GM12878 (cell line): Measurements from ENCODE around the gene TRERF1. TPM values are rescaled to one million over a fixed set of nuclear protein-coding genes. Genes with fewer than 3 reads are reported as not detected.

Source experiments
- ATAC-seq: fragments of 200-7000 bp; cut with Tn5 transposase; 3 replicates; pipeline ENCODE4 v1.9.1; 2020; ENCODE audit warnings: mild to moderate bottlenecking, moderate library complexity
- BruUV-seq: library from RNA; stranded (reverse); fragments of 400-500 nt; replicated peaks from 2 replicates; lab custom pipeline; 2021; lab: Mats Ljungman, UMichigan
- CTCF ChIA-PET: fragments of 300-600 bp; sonication (Branson Sonifier 250); formaldehyde crosslinking; extraction: SDS; loops from one replicate; lab custom pipeline; 2021; ENCODE audit warnings: inconsistent platforms; lab: Yijun Ruan, JAX
- POLR2A ChIA-PET: fragments of 350-600 bp; formaldehyde crosslinking; extraction: SDS; loops from one replicate; lab custom pipeline; 2021; ENCODE audit warnings: inconsistent platforms; lab: Charles Lee
- RAD21 ChIA-PET: fragments of 300-600 bp; sonication (Branson Sonifier 250); formaldehyde crosslinking; loops from one replicate; lab custom pipeline; 2023; ENCODE audit warnings: antibody characterized with exemption; ENCODE audit not compliant: unreplicated experiment; lab: Charles Lee
- SMC1A ChIA-PET: fragments of 300-600 bp; sonication (Branson Sonifier 250); formaldehyde crosslinking; loops from one replicate; lab custom pipeline; 2023; ENCODE audit not compliant: unreplicated experiment, uncharacterized antibody; lab: Charles Lee
- DNase-seq: peaks from one replicate; pipeline ENCODE4 v3.0.0-alpha.2; 2011; ENCODE audit warnings: low read depth, low spot score
- FAIRE-seq: peaks from 3 replicates; lab custom pipeline; 2011; peaks lifted over from hg19 to GRCh38; lab: Jason Lieb, UNC
- H2AFZ ChIP-seq: 2 replicates; pipeline ENCODE4 v1.6.0; 2011; ENCODE audit warnings: low read depth, low read length, control low read depth; ENCODE audit not compliant: control insufficient read depth
- H3K27ac ChIP-seq: 2 replicates; pipeline ENCODE4 v1.5.1; 2011; ENCODE audit warnings: control low read depth; ENCODE audit not compliant: control insufficient read depth, insufficient read depth
- H3K27me3 ChIP-seq, 2 experiments: replicated peaks in 1 of 2; 2 replicates each; pipeline versions ENCODE4 v1.6.0 to v1.6.1; 2011; ENCODE audit warnings: low read length in 1 of 2; ENCODE audit not compliant: control insufficient read depth in 2 of 2, insufficient read depth in 2 of 2
- H3K36me3 ChIP-seq, 2 experiments: 2 replicates each; pipeline ENCODE4 v1.5.1; 2011; ENCODE audit warnings: low read length in 1 of 2; ENCODE audit not compliant: control insufficient read depth in 2 of 2, insufficient read depth in 2 of 2
- H3K4me1 ChIP-seq: 2 replicates; pipeline ENCODE4 v1.6.1; 2011; ENCODE audit warnings: mild to moderate bottlenecking, low read length, moderate library complexity, mixed read lengths; ENCODE audit not compliant: control insufficient read depth, insufficient read depth
- H3K4me2 ChIP-seq: 2 replicates; pipeline ENCODE4 v1.6.0; 2011; ENCODE audit warnings: control low read depth; ENCODE audit not compliant: control insufficient read depth, insufficient read depth
- H3K4me3 ChIP-seq: fragments of 200-600 bp; sonication (generic); 2 replicates; pipeline ENCODE4 v1.5.1; 2016
- H3K79me2 ChIP-seq: 2 replicates; pipeline ENCODE4 v1.6.0; 2011; ENCODE audit warnings: low read length; ENCODE audit not compliant: control insufficient read depth, insufficient read depth
- H3K9ac ChIP-seq: 2 replicates; pipeline ENCODE4 v1.8.0; 2011; ENCODE audit warnings: low read length, control low read depth, mixed read lengths; ENCODE audit not compliant: control insufficient read depth, insufficient read depth
- H3K9me3 ChIP-seq: replicated peaks from 3 replicates; pipeline ENCODE4 v1.5.1; 2011; ENCODE audit warnings: mild to moderate bottlenecking, low read length; ENCODE audit not compliant: control insufficient read depth, insufficient read depth
- H4K20me1 ChIP-seq: 2 replicates; pipeline ENCODE4 v1.6.0; 2011; ENCODE audit not compliant: control insufficient read depth, insufficient read depth
- ATF7 ChIP-seq: fragments of 450-650 bp; IDR thresholded peaks from 2 replicates; pipeline ENCODE4 v1.6.1; 2016; ENCODE audit warnings: low read depth, mild to moderate bottlenecking
- BHLHE40 ChIP-seq, 2 experiments: fragments of 450-650 bp in 1 of 2; IDR thresholded peaks; 2 replicates each; pipeline ENCODE4 v1.6.1; 2011 to 2017; ENCODE audit warnings: low read depth in 2 of 2, borderline replicate concordance in 1 of 2, improper control_type of control experiment in 1 of 2, low read length in 1 of 2, mild to moderate bottlenecking in 1 of 2
- CBX3 ChIP-seq: fragments of 200-600 bp; sonication (generic); IDR thresholded peaks from 2 replicates; pipeline ENCODE4 v1.6.1; 2016; ENCODE audit warnings: low read depth, borderline replicate concordance
- NFIC ChIP-seq: IDR thresholded peaks from 2 replicates; pipeline ENCODE4 v1.6.1; 2012; ENCODE audit warnings: low read depth, mild to moderate bottlenecking, inconsistent platforms, low read length, moderate library complexity
- RAD51 ChIP-seq: fragments of 450-650 bp; IDR thresholded peaks from 2 replicates; pipeline ENCODE4 v1.6.1; 2016; ENCODE audit warnings: moderate library complexity, mild to moderate bottlenecking, inconsistent platforms
- REST ChIP-seq: IDR thresholded peaks from 2 replicates; pipeline ENCODE4 v1.6.1; 2012; ENCODE audit warnings: mild to moderate bottlenecking, low read depth, low read length
- ZNF384 ChIP-seq: IDR thresholded peaks from 2 replicates; pipeline ENCODE4 v1.6.1; 2012; ENCODE audit warnings: low read depth, mild to moderate bottlenecking, low read length, improper control_type of control experiment, borderline replicate concordance
- WGBS: methylation state at CpG from one replicate; pipeline ENCODE4 v1.1.6; 2016; ENCODE audit warnings: low lambda C conversion rate; ENCODE audit not compliant: insufficient replicate concordance, insufficient coverage; ENCODE audit errors: missing lambda C conversion rate; 5-methylcytosine and 5-hydroxymethylcytosine counted together
- in situ Hi-C: fragments of 300-500 bp; cut with MboI; formaldehyde crosslinking; loops from 9 replicates; pipeline ENCODE4 v1.14.3; 2018; ENCODE audit warnings: mixed read lengths
- intact Hi-C: fragments of 100-400 bp; cut with micrococcal nuclease; formaldehyde crosslinking; loops from one replicate; pipeline ENCODE4 v1.14.2; 2022; ENCODE audit not compliant: unreplicated experiment
- polyA plus RNA-seq, 11 experiments: library from polyadenylated mRNA; depleted of rRNA in 4 of 11; unstranded in 6 of 11; stranded (reverse) in 5 of 11; fragments of >200 nt; fragmentation: Nextera tagmentation in 4 of 11; fragmentation: Illumina TruSeq in 1 of 11; extraction: Ambion mirVana in 4 of 11; extraction: Trizol in 1 of 11; gene quantifications; 1 replicate in 1 of 11; 2 replicates in 10 of 11; pipeline versions ENCODE4 v1.2.1 to v1.2.3, GENCODE V29; 2011 to 2016; ENCODE audit warnings: inconsistent platforms in 2 of 11, missing spikeins in 2 of 11, low read depth in 1 of 11
- total RNA-seq, 4 experiments: library from RNA; depleted of rRNA in 3 of 4; stranded (reverse); fragments of >200 nt in 3 of 4; fragmentation: Illumina TruSeq in 1 of 4; extraction: Trizol in 1 of 4; gene quantifications; 2 replicates each; pipeline versions ENCODE4 v1.2.1 to v1.2.3, GENCODE V29; 2013 to 2021

The TRERF1 gene
- total and polyA plus RNA-seq, 10 of the 15 experiments (the other 5 are each of a cell fraction or from before 2014, with no cell fraction given): 2.2 to 19.4 (median 7.2) TPM

- no peak for TF ChIP-seq ATF7
- TF ChIP-seq, all 136 proteins: peak for 0
Measured at GRCh38 chr6:42454428-42454791, 2.7 kb upstream of the TRERF1 start (continued).

- Histone ChIP-seq H2AFZ (peak overlapping the region; percentile 69), H3K4me1 (peaks cover 12% of the 10 kb centered on the region), H3K27ac (peak overlapping the region; percentile 46), H3K4me3 (peak overlapping the region; percentile 85), H3K27me3 (no peaks in the 10 kb centered on the region), H3K36me3 (no peaks in the 10 kb centered on the region), H3K9me3 (no peaks in the 10 kb centered on the region), H4K20me1 (no peaks in the 10 kb centered on the region), H3K79me2 (peaks cover 25% of the 10 kb centered on the region), H3K4me2 (peak overlapping the region; percentile 100), H3K9ac (peak overlapping the region; percentile 69)
- TF ChIP-seq BHLHE40 (IDR thresholded peaks at IDR 0.05; ENCODE audit: borderline replicate concordance in 1 of 2, low read depth in 2 of 2, low read length in 1 of 2): peak in 1 of 2 experiments; percentile 24; a peak in 1 of 4 replicates
- 0 out of 2 replicates have a peak, but pooled peaks have one; percentile 34 for TF ChIP-seq ATF7
- no peak for TF ChIP-seq CBX3
- 0 out of 2 replicates have a peak, but pooled peaks have one; percentile 18 for TF ChIP-seq RAD51
- TF ChIP-seq ZNF384: no peak
- TF ChIP-seq NFIC: peak; percentile 2; the same call in 1 of the 2 replicates
- no peak for TF ChIP-seq REST
- intact Hi-C loops: loop anchor here (2.0 to 5.0 kb wide), 2 partner anchors 53 to 87 kb away; no protein-coding TSS in a partner anchor
- peak; percentile 10 for ATAC-seq
- SMC1A ChIA-PET: interaction anchor here (0.6 to 4.8 kb wide), 21 partner anchors 12 to 561 kb away, joined by 3 to 29 read pairs (median 3); no protein-coding TSS in a partner anchor
- CTCF ChIA-PET: interaction anchor here (0.7 to 3.2 kb wide), 14 partner anchors 8 to 193 kb away, joined by 3 to 26 read pairs (median 5); no protein-coding TSS in a partner anchor
- BruUV-seq: no TSS peak
- DNase-seq: no peak
- FAIRE-seq: no peak
- in situ Hi-C loops: no loop called here
- 38% methylated on average over 28 of the region's 32 CpGs for WGBS
- RAD21 ChIA-PET: interaction anchor here (0.5 to 5.6 kb wide), 16 partner anchors 29 to 403 kb away, joined by 3 to 44 read pairs (median 3); partner anchors contain the start of gene TAF8
- POLR2A ChIA-PET: interaction anchor here (0.6 to 2.6 kb wide), 10 partner anchors 26 to 276 kb away, joined by 3 to 24 read pairs (median 5); no protein-coding TSS in a partner anchor
Measured at GRCh38 chr6:42453654-42454427, 2.1 kb upstream of the TRERF1 start.
